NCI-H510A (cell line): ENCODE measurements around the gene HYKK.
"Not testable (repeated sequence)": the region's sequence is repeated elsewhere in the genome, so short reads cannot be mapped to it uniquely, and the experiment has no call there.

Experiments used
- DNase-seq: peaks from one replicate; lab custom pipeline; 2025; lab: John Stamatoyannopoulos, UW

Gene HYKK

GRCh38 chr15:78506971-78507830, at the start of gene HYKK:
HYKK (plus strand) TSS chr15:78507577; CDS start chr15:78513089, 5,512 bp downstream.
- peak; percentile 93 for DNase-seq

- no peak for DNase-seq
Observed at GRCh38 chr15:78460737-78461136, 46.6 kb upstream of the HYKK start.

GRCh38 chr15:78461171-78461888, 46.0 kb upstream of the HYKK start:
- DNase-seq: no peak

- no peak for DNase-seq
Observed at GRCh38 chr15:78469031-78469430, 38.3 kb upstream of the HYKK start.

- no peak for DNase-seq
Observed at GRCh38 chr15:78477295-78477694, 30.1 kb upstream of the HYKK start.

GRCh38 chr15:78479650-78480049, 27.7 kb upstream of the HYKK start:
- DNase-seq: no peak

- DNase-seq: no peak
Observed at GRCh38 chr15:78481917-78482316, 25.5 kb upstream of the HYKK start.

GRCh38 chr15:78492872-78493271, 14.5 kb upstream of the HYKK start:
- DNase-seq: no peak

- no peak for DNase-seq
Observed at GRCh38 chr15:78501857-78502256, 5.5 kb upstream of the HYKK start.

GRCh38 chr15:78502641-78503040, 4.7 kb upstream of the HYKK start:
- no peak for DNase-seq

GRCh38 chr15:78507831-78508160, 419 bp downstream of the HYKK start:
- DNase-seq: no peak

- DNase-seq: no peak
Observed at GRCh38 chr15:78508272-78508671, 895 bp downstream of the HYKK start.

GRCh38 chr15:78509726-78510312, 2.4 kb downstream of the HYKK start:
- no peak for DNase-seq

GRCh38 chr15:78520035-78520434, 12.7 kb downstream of the HYKK start:
- not testable (repeated sequence) for DNase-seq

GRCh38 chr15:78524230-78524629, 16.9 kb downstream of the HYKK start:
- no peak for DNase-seq

GRCh38 chr15:78527325-78527724, 19.9 kb downstream of the HYKK start:
- DNase-seq: no peak

- DNase-seq: no peak
Observed at GRCh38 chr15:78533331-78533730, 26.0 kb downstream of the HYKK start.

GRCh38 chr15:78536134-78536533, 28.8 kb downstream of the HYKK start:
- no peak for DNase-seq

- no peak for DNase-seq
Observed at GRCh38 chr15:78537266-78537905, 30.0 kb downstream of the HYKK start.

GRCh38 chr15:78538358-78538757, 31.0 kb downstream of the HYKK start:
- DNase-seq: no peak

- DNase-seq: not testable (repeated sequence)
Observed at GRCh38 chr15:78539464-78540140, 32.2 kb downstream of the HYKK start.
